NCI-H2107 treated with DMSO at 0.1 percent for 48 hours (cell line): ENCODE measurements around the gene OR10Z1.

Source experiments
- DNase-seq: peaks from one replicate; lab custom pipeline; 2025; ENCODE audit not compliant: unreplicated experiment; lab: John Stamatoyannopoulos, UW

OR10Z1 gene, protein sequence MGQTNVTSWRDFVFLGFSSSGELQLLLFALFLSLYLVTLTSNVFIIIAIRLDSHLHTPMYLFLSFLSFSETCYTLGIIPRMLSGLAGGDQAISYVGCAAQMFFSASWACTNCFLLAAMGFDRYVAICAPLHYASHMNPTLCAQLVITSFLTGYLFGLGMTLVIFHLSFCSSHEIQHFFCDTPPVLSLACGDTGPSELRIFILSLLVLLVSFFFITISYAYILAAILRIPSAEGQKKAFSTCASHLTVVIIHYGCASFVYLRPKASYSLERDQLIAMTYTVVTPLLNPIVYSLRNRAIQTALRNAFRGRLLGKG

DNA sequence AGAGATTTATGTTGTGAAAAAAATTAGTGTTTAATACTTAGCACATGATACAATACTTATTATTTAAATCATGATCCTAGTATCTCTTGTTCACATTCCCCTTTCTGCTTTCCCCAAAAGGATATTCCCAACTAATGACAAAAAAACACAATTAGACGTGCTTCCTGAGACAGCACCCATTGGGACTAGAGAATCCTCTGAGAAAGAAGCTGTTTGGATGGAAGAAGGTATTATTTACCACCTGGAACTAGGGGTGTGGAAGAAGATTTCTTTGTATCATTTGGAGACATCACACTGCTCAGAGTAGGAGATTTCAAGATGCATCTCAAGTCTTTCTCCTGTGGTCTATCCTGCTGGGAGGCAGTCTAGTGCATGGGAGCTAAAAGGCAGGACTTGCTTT lies at the start of gene OR10Z1:
TSS of gene OR10Z1 (plus strand) at position 301 of the 400 bp plus-strand sequence. CDS start 1,171 bp downstream, outside the sequence.
- no peak for DNase-seq

DNA sequence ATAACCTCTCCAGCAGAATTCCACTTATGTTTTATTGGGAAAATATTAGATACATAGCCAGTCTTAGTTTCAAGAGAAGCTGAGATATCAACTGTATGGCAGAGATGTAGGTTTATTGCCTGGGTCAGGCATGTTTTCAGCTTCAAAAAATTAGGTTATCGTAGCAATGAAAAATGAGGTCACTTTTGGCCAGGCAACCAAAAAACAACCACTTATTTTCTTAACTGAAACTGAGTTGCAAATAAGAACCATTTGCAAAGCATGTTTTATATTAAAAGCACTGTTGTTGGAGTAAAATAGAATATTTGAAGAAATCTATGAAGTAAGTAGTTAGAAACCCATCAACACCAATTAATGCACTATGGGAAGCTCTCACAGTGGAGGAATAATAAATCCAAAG lies 45.4 kb upstream of the OR10Z1 start:
- no peak for DNase-seq

DNA sequence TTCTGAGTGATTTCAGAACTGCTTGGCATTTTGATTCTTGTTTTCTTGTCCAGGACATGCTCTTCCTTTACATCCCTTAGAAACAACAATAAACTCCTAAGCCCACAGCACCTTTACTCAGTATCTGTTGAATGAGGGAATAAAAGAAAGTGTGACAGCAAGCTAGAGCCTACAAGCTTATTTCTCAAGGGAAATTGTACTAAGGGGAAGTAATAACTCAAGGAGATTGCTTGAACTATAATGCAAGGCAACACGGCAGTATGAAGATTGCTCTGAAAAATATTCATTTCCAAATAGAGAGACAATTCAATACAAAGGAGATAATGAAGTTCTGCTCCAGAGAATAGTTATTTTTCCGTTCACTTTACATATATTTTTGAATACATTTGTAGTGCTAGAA lies 41.2 kb upstream of the OR10Z1 start:
- DNase-seq: no peak

DNA sequence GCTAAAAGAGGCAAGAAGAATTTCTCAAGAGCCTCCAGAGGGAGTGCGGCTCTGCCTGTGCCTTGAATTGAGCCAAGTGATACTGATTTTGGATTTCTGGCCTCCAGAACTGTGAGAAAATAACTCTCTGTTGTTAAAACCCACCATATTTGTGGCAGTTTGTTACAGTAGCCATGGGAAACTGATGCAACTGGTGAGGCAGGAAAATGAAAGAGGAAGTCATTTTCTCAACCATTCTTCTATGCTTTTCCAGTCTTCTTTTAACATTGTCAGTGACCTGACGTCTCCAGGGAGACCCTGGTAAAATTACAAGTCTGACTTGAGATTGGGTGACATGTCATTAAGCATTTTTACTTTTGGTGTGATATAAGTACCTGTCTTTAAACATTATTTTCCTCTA lies 40.5 kb upstream of the OR10Z1 start:
- DNase-seq: no peak

DNA sequence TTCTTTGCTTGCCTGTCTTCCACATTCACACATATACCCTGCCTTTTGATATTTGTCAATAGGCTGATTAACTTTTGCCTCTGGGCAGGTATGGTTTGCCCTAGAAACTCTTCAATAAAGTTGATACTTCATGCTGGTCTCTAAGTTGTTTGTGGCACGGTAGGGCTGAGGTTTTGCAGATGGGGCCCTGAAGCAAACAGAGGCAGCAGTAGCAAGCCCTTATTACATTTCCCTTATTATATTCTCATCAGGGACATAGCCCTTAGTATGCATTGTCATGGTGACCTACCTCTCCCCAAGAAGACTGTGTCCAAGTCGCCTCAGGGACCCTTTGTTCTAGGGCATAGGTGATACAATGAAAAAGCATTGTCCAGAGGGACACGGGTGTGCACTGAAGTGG lies 34.6 kb upstream of the OR10Z1 start, which contains the start of gene OR6P1:
TSS of gene OR6P1 (minus strand) at position 101 of the 400 bp plus-strand sequence. CDS start 6,976 bp downstream, outside the sequence.
- DNase-seq: no peak

DNA sequence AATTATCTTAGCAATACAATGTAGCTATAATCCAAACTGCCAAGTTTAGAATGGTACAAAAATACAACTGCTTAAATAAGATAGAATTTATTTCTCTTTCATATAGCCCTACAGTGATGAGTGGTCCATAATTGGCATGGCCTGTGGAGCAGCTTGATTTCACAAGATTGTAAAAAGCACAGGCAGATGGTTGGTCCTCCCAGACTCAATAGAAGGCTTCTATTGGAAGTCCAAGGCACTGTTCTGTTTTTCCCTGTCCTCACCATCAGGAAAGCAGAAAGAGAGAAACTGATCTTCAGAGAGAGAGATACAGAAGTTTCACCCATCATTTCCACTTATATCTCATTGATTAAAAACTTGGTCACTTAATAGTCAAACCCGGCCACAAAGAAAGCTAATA lies 32.8 kb upstream of the OR10Z1 start:
- DNase-seq: no peak

DNA sequence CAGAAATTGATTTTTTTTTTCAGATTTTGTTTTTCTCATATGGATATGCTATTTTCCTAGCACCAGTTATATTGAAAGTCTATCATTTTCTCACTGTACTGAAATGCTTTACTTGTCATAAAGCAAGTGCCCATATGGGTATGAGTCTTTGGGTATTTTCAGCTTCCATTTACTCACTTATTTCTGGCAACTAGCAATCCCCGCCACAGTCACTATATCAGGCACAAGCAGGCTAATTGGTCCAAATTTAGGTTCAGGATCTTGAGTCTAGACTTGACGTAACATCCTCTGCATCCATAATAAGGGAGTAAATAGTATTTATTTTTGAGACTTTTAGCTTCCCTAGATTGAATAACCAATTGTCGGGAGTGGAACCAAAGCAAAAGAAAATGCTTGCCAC lies 27.5 kb upstream of the OR10Z1 start:
- no peak for DNase-seq

DNA sequence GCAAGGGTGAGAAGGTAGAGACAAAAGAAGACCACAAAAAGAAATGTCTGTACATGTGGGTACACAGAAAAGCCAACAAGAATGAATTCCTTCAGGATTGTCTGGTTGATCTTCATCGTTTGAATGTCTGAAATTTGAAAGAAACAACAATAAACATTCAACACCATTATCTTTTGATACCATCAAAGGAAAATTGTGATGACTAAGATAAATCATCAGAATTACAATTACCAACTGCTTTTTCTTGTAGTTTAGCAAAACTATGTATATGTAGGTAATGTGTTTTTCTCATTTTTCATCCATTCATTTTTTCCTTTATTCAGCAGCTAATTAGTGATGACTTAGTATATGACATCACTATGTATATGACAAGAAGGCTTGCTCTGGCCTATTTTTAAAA lies 25.3 kb upstream of the OR10Z1 start, which contains the start of gene OR10X1:
TSS of gene OR10X1 (minus strand) at position 167 of the 400 bp plus-strand sequence. CDS start at position 167, 0 bp downstream.
- no peak for DNase-seq

DNA sequence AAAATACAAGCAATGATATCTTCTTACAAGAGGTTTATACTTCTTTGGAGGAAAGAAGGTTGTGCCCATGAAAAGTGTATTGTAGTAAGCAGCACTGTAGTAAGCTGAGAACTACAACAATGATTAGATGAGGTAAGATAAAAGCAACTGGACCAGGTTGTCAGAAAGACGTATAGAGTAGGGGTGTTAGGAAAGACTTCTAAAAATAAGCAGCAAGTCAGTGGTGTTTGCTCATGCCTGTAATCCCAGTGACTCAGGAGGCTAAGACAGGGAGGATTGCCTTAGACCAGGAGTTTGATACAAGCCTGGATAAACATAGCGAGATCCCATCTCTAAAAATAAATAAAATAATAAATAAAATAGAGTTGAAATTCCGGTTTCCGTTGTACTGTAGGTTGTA lies 21.1 kb upstream of the OR10Z1 start:
- no peak for DNase-seq

DNA sequence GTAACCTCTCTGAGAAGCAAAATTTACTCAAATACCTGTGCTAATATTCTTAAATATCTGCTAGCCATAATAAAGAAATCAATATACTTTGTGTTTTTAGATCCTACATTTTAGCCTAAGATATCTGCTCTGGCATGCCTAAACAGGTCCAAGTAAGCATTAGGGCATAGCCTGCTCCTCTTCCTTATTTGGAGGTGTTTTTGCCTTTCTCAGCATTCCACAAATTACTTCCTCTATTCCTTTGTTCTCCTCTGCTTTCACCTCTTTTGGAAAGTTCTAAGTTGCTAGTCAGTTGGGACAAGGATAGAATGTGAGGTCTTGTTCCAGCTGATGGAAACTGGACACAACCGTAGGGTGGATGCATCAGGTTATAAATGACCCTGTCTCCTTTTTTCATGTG lies 18.1 kb upstream of the OR10Z1 start:
- DNase-seq: no peak

DNA sequence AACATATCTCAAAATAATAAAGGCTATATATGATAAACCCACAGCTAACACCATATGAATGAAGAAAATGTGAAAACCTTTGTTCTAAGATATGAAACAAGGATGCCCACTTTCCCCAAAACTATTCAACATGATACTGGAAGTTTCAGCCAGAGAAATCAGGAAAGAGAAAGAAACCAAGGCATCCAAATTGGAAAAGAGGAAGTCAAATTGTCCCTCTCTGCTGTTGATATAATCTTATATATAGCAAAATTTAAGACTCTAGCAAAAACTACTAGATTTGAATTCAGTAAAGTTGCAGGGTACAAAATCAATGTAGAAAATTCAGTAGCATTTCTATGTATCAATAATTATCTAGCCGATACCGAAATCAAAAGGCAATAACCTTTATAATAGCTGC lies 4.3 kb upstream of the OR10Z1 start:
- DNase-seq: no peak

DNA sequence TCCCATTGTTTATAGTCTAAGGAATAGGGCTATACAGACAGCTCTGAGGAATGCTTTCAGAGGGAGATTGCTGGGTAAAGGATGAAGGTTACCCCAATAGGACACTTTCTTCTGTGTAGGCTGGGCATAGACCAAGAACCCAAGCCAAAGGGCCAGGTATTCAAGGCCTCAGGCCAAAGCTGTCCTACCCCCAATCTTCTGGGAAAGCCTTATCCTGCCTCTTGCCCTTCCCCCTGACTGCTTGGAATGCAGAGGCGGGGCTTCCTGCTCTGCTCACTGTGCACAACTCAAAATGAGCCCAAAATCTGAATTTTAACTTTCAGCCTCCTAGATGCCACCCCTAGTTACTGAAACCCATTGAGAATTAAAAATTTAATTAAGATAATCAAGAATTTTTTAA lies 2.2 kb downstream of the OR10Z1 start:
- no peak for DNase-seq

DNA sequence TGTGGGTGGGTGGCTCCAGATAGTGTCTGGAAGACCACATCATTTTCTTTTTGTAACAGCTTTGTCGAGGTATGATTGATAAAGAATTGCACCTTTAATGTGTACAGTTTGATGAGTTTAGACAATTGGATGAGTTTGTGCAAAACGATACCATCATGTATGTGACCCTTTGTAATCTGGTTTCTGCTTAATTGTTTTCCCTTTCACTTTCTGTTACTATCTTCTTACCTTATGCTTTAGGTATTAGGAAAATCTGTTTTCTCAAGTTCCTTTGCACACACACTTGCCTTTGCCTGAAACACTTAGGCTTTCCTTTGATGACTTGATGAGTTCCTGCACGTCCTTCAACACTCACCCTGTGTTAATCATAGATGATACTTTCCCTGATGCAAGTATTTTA lies 6.8 kb downstream of the OR10Z1 start:
- no peak for DNase-seq

DNA sequence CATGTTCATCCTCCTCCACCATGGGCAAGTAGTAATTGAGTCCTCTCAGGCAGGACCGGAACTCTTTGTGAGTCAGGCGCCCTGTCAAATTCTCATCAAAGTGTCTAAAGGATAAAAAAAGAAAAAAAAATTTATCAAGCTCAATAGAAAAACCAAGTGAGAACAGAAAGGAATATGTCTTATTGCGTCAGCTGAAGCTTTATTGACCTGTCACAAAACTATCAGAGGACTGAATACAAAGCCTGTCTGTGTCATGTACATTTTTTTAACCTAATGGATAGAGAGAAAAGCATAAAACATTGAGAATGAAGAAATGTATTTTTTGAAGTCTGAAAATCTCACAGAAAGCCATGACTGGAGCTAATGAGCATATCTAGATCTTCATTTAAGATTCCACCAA lies 8.7 kb downstream of the OR10Z1 start:
- DNase-seq: no peak

DNA sequence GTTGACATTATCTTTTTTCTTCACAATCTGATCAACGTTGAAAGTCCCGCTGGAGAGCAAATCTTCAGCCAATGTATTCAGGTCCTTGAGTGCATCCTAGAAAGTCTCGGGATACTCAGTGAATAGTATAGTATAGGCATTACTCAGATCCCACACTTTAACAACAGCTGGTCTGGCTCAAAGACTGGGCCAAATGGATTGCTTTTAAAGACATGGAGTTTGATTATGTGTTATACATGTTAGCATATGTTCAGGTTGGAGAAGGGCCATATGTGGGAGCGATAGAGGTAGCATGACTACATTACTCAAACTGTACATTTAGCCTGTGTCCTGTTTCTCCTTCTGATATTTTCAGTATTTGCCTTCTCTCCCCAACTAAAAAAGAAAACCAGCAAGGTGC lies 33.1 kb downstream of the OR10Z1 start:
- no peak for DNase-seq

DNA sequence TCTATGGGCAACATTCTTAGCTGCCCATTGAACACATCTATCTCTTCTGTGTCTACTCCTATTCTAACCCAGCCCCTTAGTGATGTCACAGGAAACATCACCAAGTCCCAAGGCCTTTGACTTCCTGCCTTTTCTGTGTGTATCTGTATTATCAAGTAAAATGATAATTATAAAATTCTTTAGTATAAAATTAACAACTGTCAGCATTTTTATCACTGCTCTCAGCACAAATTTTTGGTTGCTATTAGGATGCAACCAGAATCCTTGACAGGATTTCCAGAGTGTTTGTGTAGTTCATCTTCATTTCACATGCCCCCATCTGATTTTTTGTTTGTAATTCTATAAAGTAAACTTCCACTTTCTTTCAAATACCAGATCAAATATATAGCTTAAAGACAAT lies 33.8 kb downstream of the OR10Z1 start:
- no peak for DNase-seq

DNA sequence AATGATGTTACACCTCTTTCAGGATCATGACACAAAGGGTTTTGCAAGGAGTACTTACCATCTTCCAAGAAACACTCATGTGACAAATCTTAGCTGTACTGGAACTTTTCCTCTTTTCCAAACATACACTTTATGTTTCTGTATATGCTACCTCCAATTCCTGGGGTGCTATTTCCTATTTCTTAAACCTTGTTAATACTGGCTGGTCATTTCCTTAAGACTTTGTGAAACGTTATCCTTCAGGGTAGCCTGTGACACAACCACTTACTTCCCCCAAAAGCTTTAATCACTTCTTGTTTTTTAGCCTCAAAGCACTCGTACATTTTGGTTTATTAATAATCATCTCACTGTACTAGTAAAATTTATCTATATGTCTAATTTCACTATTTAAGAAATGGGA lies 39.4 kb downstream of the OR10Z1 start:
- DNase-seq: no peak

DNA sequence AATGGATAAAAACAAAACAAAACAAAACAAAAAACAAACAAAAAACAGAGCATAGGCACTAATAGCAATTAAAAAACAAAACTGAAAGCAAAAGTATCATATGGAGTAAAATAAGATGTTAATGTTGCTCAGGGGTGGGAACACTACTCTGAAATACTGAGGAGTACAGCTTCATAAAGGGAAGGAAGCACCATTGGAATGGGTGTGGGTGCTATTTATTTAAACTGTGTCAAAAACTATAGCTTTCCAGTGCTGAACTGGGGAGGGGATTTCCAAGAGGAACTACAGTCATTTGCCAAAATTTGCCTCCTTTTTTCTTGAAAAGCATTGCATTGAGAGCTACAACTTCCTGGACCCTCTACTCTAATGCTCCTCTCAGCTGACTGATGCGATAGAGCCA lies 41.4 kb downstream of the OR10Z1 start:
- no peak for DNase-seq

DNA sequence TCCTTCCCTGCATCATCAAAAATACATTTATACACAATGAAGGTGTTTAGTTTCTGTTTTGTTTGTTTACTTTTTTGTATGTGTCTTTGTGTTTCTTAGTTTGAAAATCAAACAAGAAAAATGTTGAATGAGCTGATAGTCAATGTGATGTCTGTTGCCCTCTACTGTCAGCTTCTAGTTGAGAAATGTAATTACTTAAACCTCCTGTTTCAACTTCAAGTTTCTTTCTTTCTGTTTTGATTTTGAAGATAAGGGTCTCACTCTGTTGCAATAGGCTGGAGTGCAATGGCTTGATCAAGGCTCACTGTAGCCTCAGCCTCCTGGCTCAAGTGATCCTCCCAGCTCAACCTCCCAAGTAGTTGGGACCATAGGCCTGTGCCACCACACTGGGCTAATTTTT lies 44.0 kb downstream of the OR10Z1 start:
- no peak for DNase-seq

DNA sequence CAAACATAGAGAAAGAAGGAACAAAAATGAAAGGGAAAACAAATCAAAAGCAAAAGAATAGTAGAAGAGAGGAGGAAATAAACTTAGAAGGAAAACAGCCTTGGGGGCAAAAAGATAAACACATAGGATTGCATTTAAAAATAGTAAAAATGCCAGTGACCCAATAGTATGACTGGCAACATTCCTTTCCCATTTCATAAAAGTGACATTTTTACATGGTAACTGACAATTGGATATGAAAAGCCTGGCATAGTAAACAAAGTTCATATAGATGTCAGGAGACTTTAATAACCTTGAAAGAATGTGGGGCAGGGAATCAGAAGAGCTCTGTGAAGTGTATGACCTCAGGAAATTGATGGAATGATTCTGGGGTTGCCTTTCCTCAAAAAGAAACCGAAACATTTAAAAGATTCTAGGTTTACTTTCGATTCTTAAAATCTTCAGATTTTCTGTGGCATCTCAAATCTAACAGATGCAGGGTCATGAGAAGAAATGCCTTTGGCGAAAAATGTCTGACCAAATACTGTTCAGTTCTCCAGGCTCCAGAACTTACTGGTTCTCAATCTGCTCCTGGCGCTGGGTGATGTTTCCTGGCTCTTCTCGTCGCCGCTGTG lies 47.8 kb downstream of the OR10Z1 start:
- no peak for DNase-seq

DNA sequence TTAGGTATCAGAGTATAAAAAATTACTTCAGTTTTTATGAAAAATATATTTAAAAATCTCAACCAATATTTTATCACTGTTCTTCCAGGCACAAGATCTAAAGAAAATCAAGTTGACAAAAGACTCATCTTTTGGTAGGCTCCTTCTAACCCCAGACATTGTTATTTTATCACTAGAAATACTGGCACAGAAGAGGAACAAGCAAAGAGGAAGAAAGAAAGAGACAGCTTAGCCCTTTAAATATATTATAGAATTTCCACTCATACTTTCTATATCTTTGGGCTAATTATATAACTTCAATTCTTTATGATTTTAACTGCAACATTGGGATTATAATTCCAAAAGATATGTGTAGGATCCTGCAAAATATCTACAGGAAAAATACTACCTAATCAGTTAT lies 49.0 kb downstream of the OR10Z1 start:
- no peak for DNase-seq

DNA sequence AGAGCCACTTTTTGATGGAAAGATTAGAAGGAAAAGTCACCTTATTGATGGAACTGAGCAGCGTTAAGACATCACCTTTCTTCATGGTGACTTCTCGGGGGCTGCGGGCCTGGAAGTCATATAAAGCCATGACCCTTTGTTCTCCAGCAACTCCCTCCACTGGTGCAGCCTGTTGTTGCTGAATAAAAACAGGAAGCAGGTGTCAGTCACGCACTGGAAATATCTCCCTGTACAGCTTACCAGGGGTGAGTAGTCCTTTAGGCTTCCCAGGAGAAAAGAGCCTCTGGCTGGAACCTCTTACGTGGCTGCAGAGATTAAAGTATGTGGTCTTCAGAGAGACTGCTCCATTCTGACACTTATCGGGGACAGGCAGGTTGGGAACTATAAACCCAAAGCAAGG lies 49.5 kb downstream of the OR10Z1 start:
- DNase-seq: no peak
